Stimulated activated CD4-positive, alpha-beta T cell treated with anti-CD3 and anti-CD28 coated beads, Interleukin-4, amount 100 ng/mL, for 24 hours (primary cell): ENCODE data around the gene IL4R.
"Not testable (repeated sequence)": the region's sequence is repeated elsewhere in the genome, so short reads cannot be mapped to it uniquely, and the experiment has no call there.

ENCODE experiments used
- DNase-seq: peaks from one replicate; pipeline ENCODE4 v3.0.0-alpha.2; 2020

IL4R gene

GRCh38 chr16:27408012-27408601 is 94.3 kb downstream of the IL4R start:
- peak; percentile 55 for DNase-seq

DNA sequence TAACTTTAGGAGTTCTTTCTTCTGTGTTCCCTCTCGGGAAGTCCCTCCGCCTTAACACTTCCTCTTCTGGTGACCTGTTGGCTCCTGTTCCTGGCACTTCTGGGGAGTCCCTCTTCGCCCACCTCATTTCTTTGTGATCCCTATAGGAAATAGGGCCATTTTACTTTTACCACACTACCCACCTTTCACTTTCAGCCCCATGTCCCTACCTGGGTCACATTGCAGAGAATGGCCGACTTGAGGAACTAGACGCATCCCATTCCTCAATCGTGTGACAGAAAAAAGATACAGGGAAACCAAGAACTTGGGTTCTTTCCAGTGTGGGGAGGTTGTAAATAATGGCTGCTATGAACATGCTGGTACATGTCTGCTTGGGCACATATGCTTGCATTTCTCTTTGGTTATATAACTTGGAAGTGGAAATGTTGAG is 94.8 kb downstream of the IL4R start:
- no peak for DNase-seq

- DNase-seq, result not testable (repeated sequence)
Observed at GRCh38 chr16:27409958-27410357, 96.2 kb downstream of the IL4R start.

DNA sequence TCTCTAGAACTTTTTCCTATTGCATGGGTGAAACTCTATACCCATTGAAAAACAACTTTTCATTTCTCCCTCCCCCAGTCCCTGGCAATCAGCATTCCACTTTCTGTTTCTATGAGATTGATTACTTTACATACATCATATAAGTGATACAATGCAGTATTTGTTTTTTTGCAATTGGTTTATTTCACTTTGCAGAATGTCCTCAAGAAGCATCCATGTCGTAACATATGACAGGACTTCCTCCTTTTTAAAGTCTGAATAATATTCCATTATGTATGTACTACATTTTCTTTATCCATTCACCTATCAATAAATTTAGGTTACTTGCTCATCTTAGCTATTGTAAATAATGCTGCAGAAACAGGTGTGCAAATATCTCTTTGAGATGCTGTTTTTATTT is 97.0 kb downstream of the IL4R start:
- no peak for DNase-seq

GRCh38 chr16:27413956-27414355 is 100.2 kb downstream of the IL4R start:
- DNase-seq, result no peak
